GM21529 (cell line): ENCODE results near the gene KLHL29.

Source experiments
- ATAC-seq: cut with Tn5 transposase; IDR thresholded peaks from one replicate; pipeline ENCODE4 v1.9.1; 2021; ENCODE audit not compliant: unreplicated experiment

The KLHL29 gene

GRCh38 chr2:23491591-23492336 lies 106.8 kb downstream of the KLHL29 start:
- no peak for ATAC-seq

DNA sequence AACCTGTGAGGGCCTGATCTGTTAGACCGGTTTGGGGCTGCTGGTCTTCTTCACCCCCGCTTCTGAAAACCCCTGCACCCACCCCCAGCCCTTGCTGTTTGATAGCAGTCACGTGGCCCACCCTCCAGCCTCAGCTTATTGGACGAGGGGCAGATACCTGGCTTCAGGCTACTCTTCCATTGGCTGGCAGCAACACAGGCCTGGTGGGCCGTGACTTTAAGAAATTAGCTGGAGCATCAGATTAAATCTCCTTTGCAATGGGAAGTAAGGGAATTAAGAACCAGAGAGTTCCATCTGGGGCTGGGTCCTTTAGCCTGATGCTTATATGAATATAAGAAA lies 107.3 kb downstream of the KLHL29 start:
- no peak for ATAC-seq

- no peak for ATAC-seq
These were observed 107.9 kb downstream of the KLHL29 start for GRCh38 chr2:23492921-23493320.

- no peak for ATAC-seq
These were observed 108.9 kb downstream of the KLHL29 start for GRCh38 chr2:23493846-23494245.

GRCh38 chr2:23494286-23494685 lies 109.3 kb downstream of the KLHL29 start:
- ATAC-seq, result no peak

- ATAC-seq, result no peak
These were observed 110.7 kb downstream of the KLHL29 start for GRCh38 chr2:23495661-23496114.

DNA sequence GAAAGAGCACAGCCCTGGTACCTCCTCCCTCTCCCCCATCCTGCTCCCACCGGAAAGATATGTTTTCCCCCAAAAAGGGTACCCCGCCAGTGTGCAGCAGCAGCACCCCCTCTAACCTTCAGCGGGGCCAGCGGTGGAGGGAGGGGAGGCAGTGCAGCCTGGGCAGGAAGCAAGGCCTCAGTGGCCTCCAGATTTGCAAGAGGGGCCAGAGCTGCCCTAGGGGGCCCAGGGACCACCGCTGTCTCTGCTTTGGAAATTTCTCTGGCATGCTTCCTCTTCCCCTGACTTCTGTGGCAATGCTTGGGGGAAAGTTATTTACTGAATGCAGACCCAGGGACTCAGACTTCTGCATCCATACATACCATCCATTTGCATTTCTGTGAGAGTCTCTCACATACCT lies 111.5 kb downstream of the KLHL29 start:
- no peak for ATAC-seq

- ATAC-seq, result no peak
These were observed 112.1 kb downstream of the KLHL29 start for GRCh38 chr2:23497063-23497462.

DNA sequence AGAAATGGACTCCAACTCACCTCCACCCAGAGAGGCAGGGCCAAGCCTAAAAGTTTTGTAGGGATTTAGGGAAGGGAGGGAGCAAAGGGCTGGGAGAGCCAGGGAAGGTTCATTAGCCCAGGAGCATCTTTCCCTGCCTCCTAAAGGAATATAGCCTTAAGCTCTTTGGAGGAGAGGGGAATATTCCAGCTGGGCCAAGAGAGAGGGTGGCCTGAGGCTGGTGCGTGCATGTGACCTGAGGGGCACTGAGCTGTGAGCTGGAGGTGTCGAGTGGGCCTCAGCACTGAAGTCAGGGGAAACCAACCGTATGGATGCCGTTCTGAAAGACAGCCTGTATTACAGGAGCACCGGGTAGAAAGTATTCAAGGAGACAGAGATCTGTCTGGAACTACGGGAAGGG lies 112.6 kb downstream of the KLHL29 start:
- ATAC-seq, result no peak

- no peak for ATAC-seq
These were observed 114.0 kb downstream of the KLHL29 start for GRCh38 chr2:23498943-23499342.

DNA sequence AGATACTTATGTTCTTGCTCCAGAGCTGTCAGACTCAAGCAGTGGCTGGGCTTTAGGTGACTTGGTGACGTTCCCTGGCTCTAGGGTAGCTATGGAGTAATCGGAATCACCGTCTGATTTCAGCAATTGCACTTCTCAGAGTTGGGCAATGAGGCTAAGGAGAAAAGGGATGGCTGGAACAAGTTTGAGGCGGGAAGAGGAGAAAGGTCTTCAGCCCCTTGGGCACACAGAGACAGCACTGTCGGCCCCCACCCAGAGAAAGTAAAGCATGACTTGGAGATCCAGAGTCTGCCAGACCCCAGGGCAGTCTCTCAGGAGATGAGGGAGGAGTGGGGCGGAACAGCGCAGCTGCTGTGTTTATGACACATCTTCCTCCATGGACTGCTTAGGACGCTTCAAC lies 114.5 kb downstream of the KLHL29 start:
- ATAC-seq, result no peak

DNA sequence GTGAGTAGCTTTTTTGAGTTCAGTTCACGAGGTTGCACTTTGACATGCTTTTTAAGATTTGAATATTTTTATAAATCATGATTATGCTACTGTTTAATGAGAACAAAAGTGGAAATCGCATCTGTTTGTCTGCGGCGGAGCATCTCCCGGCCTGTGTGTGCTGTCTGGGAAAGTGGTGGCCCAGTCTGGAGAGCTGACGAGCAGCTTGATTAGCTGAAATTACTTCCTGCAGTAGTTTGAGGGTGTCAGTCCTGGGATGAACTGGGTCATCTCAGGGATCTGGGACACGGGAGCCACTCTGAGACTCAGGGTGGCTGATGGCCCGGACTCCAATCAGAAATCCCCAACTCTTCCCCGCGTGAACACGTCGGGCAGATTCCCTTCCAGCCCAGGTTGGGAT lies 115.9 kb downstream of the KLHL29 start:
- ATAC-seq, result no peak

DNA sequence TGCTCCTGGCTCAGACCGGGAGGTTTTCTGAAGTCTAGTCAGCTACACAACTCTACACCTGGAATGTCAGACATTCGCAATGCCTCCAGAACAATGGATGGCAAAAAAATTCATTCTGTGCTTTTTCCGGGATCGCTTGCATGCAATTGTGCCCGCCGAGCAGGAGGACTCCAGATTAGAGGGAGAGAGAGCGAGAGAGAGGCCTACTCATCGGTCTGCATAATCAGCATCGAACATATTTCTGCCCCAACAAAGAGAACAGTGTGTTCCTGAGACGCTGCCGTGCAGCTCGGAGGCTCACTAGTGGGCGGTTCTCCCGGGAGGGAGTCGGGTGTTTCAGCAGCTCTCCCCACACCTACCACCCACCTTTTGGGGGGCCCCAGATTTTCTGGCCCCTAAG lies 117.1 kb downstream of the KLHL29 start:
- ATAC-seq, result no peak

DNA sequence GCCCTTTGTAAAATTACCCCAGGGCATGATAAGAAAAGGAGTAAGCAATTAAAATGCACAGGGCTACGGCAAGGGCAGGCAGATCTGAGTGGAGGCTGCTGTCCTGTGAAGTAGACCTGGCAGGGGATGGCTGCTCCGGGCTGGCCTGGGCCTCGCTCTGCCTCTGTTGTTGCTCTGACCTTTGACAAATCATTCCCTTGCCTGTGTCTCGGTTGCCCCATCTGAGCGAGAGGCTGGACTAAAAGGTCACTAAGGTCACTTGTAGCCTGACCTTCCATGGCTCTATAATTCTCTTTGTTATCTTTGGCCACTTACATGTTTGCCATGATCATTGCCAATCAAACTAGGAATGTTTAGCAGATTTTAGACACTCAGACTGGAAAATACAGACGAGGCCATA lies 118.1 kb downstream of the KLHL29 start:
- no peak for ATAC-seq

DNA sequence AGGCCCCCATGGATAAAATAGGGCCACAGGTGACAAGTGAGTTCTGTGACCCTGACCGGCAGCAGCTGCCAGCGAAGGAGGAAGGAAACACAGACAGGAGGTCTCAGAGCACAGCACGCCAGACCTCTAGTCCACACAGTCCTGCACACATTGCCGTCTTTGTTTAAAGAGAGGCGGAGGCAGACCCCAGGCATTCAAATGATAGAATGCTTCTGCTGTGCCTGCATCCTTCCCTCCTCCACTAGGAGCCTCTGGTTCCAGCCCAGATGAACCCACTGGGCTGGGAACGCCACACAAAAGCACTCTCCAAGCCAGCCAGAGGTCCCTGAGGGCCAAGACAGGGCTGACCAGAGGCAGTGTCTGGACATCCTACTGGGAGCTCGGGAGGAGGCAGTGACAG lies 118.7 kb downstream of the KLHL29 start:
- ATAC-seq, result no peak

GRCh38 chr2:23504591-23504990 lies 119.6 kb downstream of the KLHL29 start:
- ATAC-seq, result no peak

GRCh38 chr2:23505218-23505983 lies 120.4 kb downstream of the KLHL29 start:
- ATAC-seq, result no peak

GRCh38 chr2:23505984-23506380 lies 121.0 kb downstream of the KLHL29 start:
- ATAC-seq, result no peak

- no peak for ATAC-seq
These were observed 121.7 kb downstream of the KLHL29 start for GRCh38 chr2:23506531-23507266.

GRCh38 chr2:23507267-23508065 lies 122.5 kb downstream of the KLHL29 start:
- ATAC-seq, result no peak

DNA sequence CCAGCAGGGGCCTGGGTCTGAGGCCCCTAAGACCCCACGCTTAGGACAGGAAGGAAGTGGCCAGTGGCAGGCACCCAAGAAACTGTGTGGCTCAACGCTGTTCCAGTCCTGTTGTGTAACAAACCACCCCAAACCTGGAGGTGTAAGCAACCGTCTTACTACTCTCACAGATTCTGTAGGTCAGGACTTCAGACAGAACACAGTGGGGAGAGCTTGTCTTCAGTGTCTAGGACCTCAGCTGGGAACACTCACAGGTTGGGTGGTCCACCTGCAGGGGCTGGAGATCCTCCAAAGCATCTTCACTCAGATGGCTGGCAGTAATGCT lies 123.0 kb downstream of the KLHL29 start:
- no peak for ATAC-seq
